Measurements from ENCODE around the gene FSTL5.

FSTL5 gene

DNA sequence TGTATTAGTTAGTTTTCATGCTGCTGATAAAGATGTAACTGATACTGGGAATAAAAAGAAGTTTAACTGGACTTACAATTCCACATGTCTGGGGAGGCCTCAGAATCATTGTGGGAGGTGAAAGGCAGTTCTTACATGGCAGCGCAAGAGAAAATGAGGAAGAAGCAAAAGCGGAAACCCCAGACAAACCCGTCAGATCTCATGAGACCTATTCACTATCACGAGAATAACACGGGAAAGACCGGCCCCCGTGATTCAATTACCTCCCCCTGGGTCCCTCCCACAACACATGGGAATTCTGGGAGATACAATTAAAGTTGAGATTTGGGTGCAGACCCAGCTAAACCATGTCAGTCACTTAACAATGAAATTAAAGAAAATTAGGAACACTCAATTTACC, 499.1 kb downstream of the FSTL5 start:
- ATAC-seq, result no peak

GRCh38 chr4:161663844-161664243, 500.0 kb downstream of the FSTL5 start:
- TF ChIP-seq SNAI2 (CRISPR knock-in tag; IDR thresholded peaks at IDR 0.05) (no peak), POU6F1 (CRISPR knock-in tag; IDR thresholded peaks at IDR 0.05; ENCODE audit: borderline replicate concordance, low read depth) (no peak), PATZ1 (CRISPR knock-in tag; IDR thresholded peaks at IDR 0.05; ENCODE audit: borderline replicate concordance) (no peak), ZFP3 (CRISPR knock-in tag; IDR thresholded peaks at IDR 0.05) (no peak), ZNF70 (CRISPR knock-in tag; IDR thresholded peaks at IDR 0.05) (no peak), ZNF565 (CRISPR knock-in tag; conservative IDR thresholded peaks at IDR 0.05; ENCODE audit: low read depth) (no peak), OSR1 (CRISPR knock-in tag; IDR thresholded peaks at IDR 0.05) (no peak), CSDC2 (CRISPR knock-in tag; IDR thresholded peaks at IDR 0.05) (no peak), BACH2 (CRISPR knock-in tag; IDR thresholded peaks at IDR 0.05; ENCODE audit: borderline replicate concordance) (no peak), TOX (CRISPR knock-in tag; IDR thresholded peaks at IDR 0.05; ENCODE audit: borderline replicate concordance) (no peak)
- TF ChIP-seq, protein P1, sequence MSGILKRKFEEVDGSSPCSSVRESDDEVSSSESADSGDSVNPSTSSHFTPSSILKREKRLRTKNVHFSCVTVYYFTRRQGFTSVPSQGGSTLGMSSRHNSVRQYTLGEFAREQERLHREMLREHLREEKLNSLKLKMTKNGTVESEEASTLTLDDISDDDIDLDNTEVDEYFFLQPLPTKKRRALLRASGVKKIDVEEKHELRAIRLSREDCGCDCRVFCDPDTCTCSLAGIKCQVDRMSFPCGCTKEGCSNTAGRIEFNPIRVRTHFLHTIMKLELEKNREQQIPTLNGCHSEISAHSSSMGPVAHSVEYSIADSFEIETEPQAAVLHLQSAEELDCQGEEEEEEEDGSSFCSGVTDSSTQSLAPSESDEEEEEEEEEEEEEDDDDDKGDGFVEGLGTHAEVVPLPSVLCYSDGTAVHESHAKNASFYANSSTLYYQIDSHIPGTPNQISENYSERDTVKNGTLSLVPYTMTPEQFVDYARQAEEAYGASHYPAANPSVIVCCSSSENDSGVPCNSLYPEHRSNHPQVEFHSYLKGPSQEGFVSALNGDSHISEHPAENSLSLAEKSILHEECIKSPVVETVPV (CRISPR knock-in tag; IDR thresholded peaks at IDR 0.05), result no peak
- no peak for ATAC-seq

More for the DNA sequence above, 499.1 kb downstream of the FSTL5 start:
- TF ChIP-seq SNAI2 (CRISPR knock-in tag; IDR thresholded peaks at IDR 0.05), result no peak
- no peak for TF ChIP-seq ZC3H10 (CRISPR knock-in tag; IDR thresholded peaks at IDR 0.05)
- TF ChIP-seq TCF4 (CRISPR knock-in tag; IDR thresholded peaks at IDR 0.05; ENCODE audit: borderline replicate concordance), result no peak

GRCh38 chr4:161658676-161659075, 505.1 kb downstream of the FSTL5 start:
- ATAC-seq, result no peak
- TF ChIP-seq ZNF8 (CRISPR knock-in tag; IDR thresholded peaks at IDR 0.05), result no peak
- TF ChIP-seq TCF4 (CRISPR knock-in tag; IDR thresholded peaks at IDR 0.05; ENCODE audit: borderline replicate concordance), result peak; percentile 98
- no peak for TF ChIP-seq CSDC2 (CRISPR knock-in tag; IDR thresholded peaks at IDR 0.05)
- TF ChIP-seq, protein P2, sequence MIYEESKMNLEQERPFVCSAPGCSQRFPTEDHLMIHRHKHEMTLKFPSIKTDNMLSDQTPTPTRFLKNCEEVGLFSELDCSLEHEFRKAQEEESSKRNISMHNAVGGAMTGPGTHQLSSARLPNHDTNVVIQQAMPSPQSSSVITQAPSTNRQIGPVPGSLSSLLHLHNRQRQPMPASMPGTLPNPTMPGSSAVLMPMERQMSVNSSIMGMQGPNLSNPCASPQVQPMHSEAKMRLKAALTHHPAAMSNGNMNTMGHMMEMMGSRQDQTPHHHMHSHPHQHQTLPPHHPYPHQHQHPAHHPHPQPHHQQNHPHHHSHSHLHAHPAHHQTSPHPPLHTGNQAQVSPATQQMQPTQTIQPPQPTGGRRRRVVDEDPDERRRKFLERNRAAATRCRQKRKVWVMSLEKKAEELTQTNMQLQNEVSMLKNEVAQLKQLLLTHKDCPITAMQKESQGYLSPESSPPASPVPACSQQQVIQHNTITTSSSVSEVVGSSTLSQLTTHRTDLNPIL (CRISPR knock-in tag; IDR thresholded peaks at IDR 0.05; ENCODE audit: low read depth), result peak; percentile 48; the same call in 1 of the 2 replicates
- TF ChIP-seq SNAI2 (CRISPR knock-in tag; IDR thresholded peaks at IDR 0.05), result peak; percentile 59; the same call in 1 of the 2 replicates
- no peak for TF ChIP-seq ZNF565 (CRISPR knock-in tag; conservative IDR thresholded peaks at IDR 0.05; ENCODE audit: low read depth)
- no peak for TF ChIP-seq ESRRG (CRISPR knock-in tag; IDR thresholded peaks at IDR 0.05)
- TF ChIP-seq POU6F1 (CRISPR knock-in tag; IDR thresholded peaks at IDR 0.05; ENCODE audit: borderline replicate concordance, low read depth), result no peak; the same call in 1 of the 2 replicates
- TF ChIP-seq, protein P1 (CRISPR knock-in tag; IDR thresholded peaks at IDR 0.05), result peak; percentile 43; the same call in 1 of the 2 replicates
- peak; percentile 81 for TF ChIP-seq ISL1 (CRISPR knock-in tag; IDR thresholded peaks at IDR 0.05)
- TF ChIP-seq ZFP30 (CRISPR knock-in tag; IDR thresholded peaks at IDR 0.05), result no peak
- TF ChIP-seq TSHZ2 (CRISPR knock-in tag; IDR thresholded peaks at IDR 0.05), result peak; percentile 86; the same call in 1 of the 2 replicates
- TF ChIP-seq OSR1 (CRISPR knock-in tag; IDR thresholded peaks at IDR 0.05), result no peak

Measured in SK-N-SH treated with all-trans-retinoic acid at 6 μM for 48 hours (cell line).